HG03520 (cell line): Measurements from ENCODE around the gene C1QTNF9.
A peak's percentile ranks its signal among the peaks of the same experiment; 100 is the strongest.
"Not testable (repeated sequence)": the region's sequence is repeated elsewhere in the genome, so short reads cannot be mapped to it uniquely, and the experiment has no call there.

Source experiments
- ATAC-seq: cut with Tn5 transposase; IDR thresholded peaks from one replicate; pipeline ENCODE4 v1.9.1; 2021; ENCODE audit warnings: mild to moderate bottlenecking, moderate library complexity; ENCODE audit not compliant: unreplicated experiment

Gene C1QTNF9, protein sequence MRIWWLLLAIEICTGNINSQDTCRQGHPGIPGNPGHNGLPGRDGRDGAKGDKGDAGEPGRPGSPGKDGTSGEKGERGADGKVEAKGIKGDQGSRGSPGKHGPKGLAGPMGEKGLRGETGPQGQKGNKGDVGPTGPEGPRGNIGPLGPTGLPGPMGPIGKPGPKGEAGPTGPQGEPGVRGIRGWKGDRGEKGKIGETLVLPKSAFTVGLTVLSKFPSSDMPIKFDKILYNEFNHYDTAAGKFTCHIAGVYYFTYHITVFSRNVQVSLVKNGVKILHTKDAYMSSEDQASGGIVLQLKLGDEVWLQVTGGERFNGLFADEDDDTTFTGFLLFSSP

DNA sequence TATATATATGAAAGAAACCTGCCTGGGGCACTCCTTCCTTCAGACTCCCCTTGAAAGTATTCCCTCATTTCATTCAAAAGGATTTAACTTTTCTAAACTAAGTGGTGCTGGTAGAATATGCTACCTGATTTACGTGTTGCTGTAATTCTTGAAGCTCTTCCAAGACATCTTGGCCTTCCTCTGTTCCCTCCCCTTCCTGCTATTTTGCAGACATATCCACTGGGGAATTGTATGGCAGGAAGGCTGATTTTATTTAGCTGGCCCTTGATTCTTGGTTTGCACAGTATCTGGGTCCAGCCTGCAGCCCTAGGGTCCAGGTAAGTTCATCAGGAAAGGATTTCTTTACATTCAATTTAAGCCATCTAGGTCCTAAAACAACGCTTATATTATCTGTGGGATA is at the start of gene C1QTNF9:
C1QTNF9 (plus strand) TSS at position 281 of the 400 bp plus-strand sequence. CDS start 6,424 bp downstream, outside the sequence.
- not testable (repeated sequence) for ATAC-seq

DNA sequence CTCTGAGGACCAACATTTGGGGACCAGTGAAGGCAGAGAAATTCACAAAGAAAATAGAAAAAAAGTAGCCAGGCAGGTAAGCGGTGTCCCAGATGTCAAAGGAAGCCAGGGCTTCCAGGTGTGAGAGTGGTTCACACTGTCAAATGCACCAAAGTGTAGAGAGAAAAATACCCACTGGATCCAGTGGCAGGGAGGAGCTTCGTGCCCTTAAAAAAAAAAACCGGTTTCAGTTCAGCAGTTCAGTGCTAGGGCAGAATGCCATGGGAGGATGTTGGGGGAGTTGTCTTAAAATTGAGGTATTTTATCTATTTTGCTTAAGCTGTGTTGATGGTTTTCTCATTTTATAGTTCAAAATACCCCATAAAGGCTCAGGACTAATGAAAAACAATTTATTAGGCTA is 47.8 kb upstream of the C1QTNF9 start:
- no peak for ATAC-seq

DNA sequence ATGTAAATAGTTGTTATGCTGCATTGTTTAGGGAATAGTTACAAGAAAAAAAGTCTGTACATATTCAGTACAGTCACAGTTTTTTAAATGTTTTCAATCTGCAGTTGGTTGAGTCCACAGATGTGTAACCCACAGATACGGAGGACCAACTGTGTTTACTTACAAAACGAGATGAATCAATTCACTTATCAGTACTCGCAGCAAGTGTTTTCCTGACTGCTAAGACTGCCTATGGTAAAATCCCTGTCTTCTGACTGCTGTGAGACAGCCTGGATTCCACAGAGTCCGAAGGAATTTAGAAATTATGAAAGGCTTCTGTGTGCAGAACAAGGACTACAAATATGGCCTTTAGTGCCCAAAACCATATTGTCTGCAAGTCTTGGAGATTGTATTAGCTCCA is 45.7 kb upstream of the C1QTNF9 start:
- ATAC-seq, result no peak

DNA sequence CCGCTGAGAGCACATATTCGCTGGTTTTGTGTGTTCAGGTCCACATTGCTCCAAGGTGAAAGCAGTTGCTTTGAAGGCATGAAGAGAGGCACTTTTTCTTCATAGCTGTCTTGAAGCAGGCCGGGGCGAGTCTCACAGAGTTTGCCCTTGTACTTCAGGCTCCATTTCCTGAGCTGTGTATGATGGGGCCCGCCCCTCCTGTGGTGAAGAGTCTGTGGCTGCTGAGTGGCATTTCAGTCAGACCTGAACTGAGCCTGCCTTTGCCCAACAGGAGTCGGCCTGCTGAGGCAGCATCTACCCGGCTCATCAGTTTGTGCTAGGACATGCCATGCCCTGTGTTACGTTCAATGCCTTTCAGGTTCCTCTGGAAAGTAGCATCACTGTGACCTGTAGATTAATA is 44.4 kb upstream of the C1QTNF9 start:
- peak; percentile 64 for ATAC-seq

DNA sequence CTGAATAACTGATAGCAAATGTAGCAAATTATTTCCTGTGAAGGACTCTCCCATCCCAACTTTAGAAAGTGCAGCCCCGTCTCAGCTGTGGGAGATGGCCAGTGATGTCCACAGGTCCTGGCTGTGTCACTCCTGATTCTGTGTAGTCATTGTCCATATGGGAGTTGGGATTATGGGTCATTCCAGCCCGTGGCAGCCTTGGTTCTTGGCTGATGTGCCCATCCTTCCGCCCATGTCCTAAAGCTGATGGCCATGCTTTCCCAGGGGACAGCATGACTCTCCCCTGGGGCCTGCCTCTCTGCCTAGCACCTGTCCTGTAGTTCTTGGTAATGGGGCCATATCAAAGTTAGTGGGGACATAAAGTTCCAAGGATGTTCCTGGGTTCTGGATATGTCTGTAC is 43.9 kb upstream of the C1QTNF9 start:
- ATAC-seq, result no peak

DNA sequence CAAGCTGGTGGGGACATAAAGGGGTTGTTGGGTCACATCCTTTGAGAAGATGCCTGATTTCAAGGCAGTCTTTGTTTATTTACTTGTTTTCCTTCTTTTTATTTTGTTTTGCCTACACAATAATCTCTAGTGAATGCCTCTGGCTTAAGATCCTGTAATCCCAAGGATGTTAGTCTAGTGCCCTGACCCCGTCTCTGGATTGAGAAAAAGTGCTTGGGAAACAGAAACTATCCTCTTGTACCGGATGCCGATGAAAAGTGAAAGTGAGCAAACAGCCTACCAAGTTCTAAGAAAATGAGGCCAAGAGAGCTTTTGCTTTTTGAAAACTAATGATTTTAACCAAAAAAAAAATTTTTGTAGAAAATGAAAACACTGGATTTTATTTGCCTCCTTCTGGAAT is 42.1 kb upstream of the C1QTNF9 start:
- no peak for ATAC-seq

DNA sequence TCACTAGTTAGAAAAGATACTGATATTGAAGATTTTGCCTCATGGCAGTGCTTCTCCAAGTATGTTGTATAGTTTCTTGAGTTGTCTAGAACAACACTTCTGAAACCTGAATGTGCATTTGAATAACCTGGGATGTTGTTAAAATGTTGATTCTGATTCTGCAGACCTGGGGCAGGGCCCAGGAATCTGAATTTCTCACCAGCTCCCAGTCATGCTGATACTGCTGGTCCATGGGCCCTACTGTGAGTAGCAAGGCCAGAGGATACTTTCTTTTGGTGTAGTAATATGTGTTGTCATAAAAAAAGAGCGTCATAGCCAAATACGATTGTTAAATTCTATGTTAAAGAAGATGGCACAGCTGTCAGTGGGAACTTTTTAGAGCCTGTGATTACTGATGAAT is 41.6 kb upstream of the C1QTNF9 start:
- no peak for ATAC-seq

DNA sequence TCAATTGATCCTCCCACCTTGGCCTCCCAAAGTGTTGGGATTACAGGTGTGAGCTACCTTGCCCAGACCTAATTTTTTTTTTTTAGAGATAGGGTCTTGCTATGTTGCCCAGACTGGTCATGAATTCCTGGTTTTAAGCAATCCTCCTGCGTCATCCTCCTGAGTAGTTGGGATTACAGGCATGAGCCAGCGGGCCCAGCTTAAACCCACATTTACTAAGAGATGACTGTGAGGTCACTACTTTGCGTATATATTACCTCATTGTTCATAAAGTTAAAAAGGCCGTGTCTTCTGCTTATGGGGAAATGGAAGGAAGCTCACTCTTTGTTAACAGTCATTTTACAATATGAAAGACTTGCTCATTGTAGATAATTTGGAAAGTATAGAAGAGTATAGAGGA is 39.6 kb upstream of the C1QTNF9 start:
- no peak for ATAC-seq

DNA sequence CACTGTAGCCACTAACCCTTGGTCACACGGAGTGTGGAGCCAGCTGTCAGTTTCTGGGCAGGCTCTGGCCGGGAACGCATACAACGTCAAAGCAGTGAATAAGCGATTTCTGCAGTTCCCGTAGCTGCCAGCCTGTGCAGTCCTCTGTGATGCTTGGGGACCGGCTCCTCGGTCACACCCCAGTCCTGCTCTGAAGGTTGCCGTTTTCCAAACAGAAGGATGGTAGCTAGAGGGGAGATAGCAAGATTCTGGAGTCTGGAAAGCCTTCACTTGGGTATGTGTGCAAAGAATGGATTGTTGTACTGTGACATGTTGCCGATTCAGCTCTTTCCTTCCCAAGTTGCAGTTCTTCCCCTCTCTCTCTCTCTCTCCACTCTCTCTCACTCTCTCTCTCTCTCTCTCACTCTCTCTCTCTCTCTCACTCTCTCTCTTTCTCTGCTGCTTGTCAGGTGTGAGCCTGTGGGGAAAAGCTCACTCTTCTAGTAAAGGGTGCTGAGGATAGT is 38.7 kb upstream of the C1QTNF9 start:
- peak; percentile 49 for ATAC-seq

DNA sequence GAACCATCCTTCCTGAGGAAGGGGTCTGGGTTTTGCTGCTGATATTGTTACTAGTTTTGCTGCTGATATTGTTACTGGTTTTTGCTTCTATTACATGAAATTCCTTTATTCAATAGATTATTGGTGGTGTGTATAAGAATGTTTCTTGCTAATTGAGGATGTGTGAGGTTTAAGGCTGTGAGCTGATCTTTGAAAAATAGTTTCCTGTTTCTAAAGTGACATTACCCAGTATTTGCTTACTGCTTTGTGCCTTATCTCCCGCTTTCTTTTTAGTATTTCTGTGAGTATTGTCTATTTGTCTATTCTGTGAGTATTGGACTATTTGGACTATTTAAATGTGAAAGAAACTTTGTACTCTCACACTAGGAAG is 38.2 kb upstream of the C1QTNF9 start:
- no peak for ATAC-seq

DNA sequence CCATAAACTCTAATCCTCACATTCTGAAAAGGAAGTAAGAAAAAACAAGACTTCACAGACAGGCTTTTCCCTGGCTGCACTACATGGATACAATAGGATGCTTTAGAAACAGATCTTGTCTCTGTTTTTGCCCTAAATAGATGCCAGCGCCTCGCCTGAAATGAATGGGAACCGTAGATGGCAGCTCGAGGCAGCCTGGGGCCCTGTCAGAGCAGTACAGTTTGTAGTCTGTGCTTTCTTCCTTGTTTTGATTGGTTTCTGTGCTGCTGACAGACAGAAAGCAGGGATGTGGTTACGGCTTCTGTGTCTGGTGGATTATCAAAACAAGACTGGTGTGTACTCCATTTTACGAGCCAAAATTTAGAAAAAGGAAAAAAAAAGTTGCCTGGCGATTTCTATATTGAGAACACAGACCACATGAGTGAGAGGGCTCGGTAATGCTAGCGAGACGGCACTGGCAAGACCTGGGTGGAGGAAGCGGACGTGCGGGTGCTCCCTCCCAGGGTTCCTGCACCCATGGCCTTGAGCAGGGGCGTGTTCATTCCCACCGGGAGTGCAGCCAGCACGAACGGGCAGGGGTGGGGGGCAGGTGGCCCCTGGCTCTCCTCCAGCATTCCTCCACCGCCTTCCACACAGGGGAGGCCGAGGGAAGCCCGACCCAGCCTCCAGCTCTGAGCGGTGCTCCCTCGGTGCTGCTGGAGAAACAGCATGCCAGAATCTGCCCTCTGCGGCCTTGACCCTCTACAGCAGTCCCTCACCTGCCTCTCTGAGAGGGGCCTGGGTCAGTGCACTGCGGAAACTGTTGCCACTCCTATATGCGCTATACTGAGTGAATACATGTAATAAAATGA is 37.6 kb upstream of the C1QTNF9 start:
- peak; percentile 44 for ATAC-seq

DNA sequence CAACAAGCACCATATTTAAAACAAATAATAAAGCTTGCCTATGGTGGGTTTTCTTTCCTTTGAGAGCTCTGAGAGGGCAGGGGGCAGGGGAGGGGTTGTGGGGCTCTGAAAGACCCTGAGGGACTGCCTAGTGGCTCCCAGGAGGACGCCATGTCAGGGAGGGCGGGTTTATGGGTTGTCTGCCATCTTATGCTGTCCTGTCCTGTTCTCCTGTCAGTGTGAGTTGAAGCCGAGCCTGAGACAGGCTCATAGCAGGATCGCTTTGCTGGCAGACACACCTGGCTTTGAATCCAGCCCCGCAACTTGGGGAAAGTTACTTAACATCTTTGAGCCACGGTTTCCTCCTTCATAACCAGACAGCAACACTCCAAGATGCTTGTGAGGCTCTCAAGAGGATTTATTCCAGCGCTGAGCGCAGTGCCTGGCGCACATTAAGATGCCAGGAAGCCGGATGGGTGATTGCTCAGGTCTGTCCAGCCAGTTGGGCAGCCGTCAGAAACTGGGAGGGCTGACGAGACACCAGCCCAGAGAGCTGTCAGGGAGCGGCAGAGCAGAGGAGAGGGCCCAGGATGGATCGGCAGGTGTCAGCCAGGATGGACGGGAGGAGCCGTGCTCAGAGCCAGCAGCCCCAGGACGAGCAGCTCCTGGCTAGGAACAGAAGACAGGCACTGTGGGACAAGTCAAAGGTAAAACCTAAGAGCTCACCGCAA is 36.8 kb upstream of the C1QTNF9 start:
- ATAC-seq, result no peak

DNA sequence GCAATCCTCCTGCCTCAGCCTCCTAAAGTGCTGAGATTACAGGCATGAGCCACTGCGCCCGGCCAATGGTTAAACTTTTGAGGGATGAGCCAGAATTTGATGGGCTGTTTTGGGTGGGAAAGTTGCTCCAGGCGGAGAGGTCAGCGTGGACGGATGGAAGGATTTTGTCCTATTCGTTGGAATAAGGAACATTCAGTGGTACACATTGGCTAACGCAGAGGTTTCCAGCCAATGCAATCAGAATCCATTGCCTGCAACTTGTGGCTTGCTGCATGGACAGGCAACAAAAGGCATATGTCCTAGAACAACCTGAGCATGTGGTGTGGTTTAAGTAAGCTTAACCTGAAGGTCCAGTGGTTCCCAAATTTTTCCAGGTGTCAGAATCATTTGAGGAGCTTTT is 35.5 kb upstream of the C1QTNF9 start:
- no peak for ATAC-seq

DNA sequence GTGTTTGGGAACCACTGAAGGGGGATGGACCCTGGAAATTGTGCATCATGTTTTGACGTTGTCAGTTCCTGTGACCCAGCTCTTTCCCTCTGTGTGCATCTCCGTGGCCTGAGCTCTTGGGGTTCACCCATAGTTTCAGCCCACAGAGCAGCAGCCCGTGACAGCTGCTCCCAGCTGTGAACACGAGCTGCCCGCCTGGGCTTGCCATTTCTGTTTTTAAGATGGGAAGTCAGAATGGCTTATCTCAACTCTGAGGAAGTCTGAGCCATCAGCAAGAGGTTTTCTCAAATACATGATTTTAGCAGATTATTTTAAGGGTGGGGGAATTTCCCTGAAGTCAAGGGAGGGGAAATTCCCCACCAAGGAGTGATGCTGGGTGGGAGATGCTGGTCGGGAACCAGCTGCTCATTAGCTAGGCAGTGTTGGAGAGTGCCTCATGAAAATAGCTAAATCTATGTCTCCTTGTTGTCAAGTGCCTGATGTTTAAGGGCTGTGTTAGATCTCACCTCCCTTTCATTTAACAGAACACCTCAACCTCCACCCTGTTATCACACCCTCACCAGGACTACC is 34.8 kb upstream of the C1QTNF9 start:
- peak; percentile 44 for ATAC-seq

DNA sequence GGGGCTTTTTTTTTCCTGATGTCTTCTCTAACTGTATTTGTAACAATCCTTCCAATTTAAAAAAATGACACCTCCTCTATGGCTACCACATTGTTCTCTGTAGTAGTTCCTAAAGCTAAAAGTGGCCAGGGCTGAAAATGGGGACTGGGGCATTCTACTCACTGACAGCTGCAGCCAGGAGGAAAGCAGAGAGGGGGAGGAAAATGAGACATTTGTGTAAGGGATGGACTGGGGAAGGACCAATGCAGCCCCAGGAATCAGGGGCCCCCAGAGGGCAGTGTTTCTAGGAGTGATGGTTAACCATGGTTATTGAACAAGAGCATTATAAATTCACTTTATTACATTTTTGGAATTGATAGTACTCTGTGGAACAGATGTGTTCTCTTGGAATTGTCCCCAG is 34.3 kb upstream of the C1QTNF9 start:
- no peak for ATAC-seq

DNA sequence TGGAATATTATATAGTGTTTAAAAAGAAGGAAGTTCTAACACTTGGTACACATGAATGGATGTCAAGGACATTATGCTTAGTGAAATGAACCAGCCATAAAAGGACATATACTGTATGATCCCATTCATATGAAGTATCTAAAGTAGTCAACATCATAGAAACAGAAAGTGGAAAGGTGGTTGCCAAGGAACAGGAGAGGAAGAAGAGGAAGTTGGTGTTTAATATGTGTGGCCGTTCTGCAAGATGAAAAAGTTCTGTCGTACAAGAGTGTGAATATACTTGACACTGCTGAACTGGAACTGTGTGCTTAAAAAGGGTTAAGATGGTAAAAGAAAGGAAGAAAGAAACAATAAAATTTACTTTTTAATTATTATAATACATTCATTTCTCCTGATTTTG is 33.1 kb upstream of the C1QTNF9 start:
- no peak for ATAC-seq

DNA sequence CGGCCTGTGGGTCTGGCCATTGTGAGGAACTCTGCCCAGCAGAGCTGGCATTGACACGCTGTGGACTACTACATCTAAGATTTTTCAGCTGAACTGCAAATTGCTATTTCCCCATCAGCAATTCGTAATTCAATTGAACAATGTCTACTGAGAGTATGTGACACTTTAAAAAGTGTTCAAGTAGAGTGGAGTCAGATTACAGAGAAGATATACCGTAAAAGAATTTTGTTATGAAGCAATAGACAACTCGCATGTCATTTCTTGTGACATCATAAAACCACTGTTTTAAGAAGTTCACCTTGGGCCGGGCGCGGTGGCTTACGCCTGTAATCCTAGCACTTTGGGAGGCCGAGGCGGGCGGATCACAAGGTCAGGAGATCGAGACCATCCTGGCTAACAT is 32.5 kb upstream of the C1QTNF9 start:
- no peak for ATAC-seq

DNA sequence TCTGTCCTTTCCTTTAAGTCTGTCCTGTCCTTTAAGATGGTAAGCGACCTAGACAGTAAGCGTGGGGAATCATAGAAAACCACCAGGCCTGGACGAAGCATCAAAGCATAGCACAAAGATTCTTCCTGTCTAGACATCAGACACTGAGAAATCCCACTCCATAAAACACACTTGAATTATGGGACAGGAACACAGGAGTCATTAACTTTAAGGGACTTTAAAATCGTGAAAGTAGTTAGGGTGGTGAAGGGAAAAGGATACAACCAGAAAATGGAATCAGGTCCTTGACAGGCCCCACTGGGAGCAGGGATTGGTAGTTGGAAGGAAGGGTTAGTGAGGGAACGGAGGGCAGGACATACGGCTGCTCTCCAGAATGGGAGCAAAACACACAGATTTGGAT is 31.6 kb upstream of the C1QTNF9 start:
- no peak for ATAC-seq

DNA sequence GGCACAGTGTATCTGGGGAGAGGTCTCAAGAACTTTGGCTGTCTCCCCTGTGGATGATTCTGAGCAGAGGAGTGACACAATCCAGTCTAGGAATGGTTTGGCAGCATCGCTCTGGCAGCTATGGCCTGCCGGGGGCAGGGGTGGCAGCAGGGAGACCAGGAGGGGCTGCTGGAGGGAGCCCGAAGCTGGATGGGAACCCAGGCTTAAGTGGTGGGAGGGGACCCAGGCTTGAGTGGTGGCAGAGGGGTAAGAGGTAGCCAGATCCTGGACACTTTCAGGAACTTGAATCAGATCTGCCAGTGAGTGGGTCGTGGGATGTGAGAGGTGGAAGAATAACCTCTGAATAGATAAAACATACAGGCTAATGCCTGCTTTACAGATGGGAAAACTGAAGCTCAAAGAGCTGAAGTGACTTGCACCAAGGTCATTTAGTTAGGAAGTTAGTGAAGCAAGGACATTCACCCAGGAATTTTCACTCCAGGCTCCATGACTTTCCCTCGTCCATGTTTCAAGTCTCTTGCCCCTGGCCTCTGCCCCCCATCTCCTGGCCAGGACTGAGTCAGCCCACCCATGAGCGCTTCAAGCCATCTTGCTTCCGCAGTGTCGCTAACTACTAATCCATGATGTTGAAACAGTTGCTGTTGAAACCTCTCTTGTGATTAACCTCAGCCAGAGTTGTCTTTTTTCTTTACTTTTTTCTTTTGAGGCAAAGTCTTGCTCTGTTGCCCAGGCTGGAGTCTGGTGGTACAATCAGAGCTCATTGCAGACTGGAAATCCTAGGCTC is 29.9 kb upstream of the C1QTNF9 start:
- ATAC-seq, result no peak

DNA sequence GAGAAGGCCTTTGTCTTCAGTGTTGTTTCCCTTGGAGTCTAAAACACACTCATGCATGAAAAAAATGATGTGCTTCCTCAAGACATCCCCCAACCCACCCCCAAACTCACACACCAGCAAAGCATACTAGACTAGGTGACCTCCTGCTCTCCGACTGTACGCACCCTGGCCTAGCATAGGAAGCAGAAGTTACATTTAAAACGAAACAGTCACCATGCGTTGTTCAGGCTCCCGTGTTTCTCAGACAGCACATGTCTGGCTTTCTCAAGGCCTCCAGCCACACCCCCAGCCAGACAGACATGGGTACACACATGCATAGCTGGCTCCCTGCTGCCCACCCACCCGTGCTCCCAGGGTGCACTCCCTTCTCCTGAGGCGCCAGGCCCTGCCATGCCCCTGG is 28.7 kb upstream of the C1QTNF9 start:
- ATAC-seq, result peak; percentile 45
